GM12878 (cell line): ENCODE measurements around the gene NDUFV2.

ENCODE experiments used
- ASH2L ChIP-seq: fragments of 300-600, 200-600 bp; sonication (generic); IDR thresholded peaks from 2 replicates; pipeline ENCODE4 v1.6.1; 2017; ENCODE audit warnings: low read depth, mild to moderate bottlenecking, borderline replicate concordance
- BRCA1 ChIP-seq: IDR thresholded peaks from 2 replicates; pipeline ENCODE4 v1.6.1; 2011; ENCODE audit warnings: low read depth, low read length, improper control_type of control experiment
- CREB1 ChIP-seq: IDR thresholded peaks from 2 replicates; pipeline ENCODE4 v1.6.1; 2012; ENCODE audit warnings: low read depth, mild to moderate bottlenecking, inconsistent platforms
- CTCF ChIP-seq, 3 experiments: IDR thresholded peaks in 2 of 3; conservative IDR thresholded peaks in 1 of 3; 2 replicates each; pipeline ENCODE4 v1.5.1; 2011; ENCODE audit warnings: low read depth in 3 of 3, low read length in 3 of 3, mild to moderate bottlenecking in 3 of 3, control low read depth in 2 of 3, moderate library complexity in 2 of 3, inconsistent platforms in 1 of 3, mixed read lengths in 1 of 3; ENCODE audit not compliant: control insufficient read depth in 2 of 3, insufficient read depth in 1 of 3; ENCODE audit errors: extremely low read depth in 1 of 3
- EZH2 ChIP-seq: IDR thresholded peaks from 2 replicates; pipeline ENCODE4 v1.6.1; 2012; ENCODE audit warnings: low read depth, mild to moderate bottlenecking, control low read depth, inconsistent platforms, low read length, borderline replicate concordance; ENCODE audit not compliant: control insufficient read depth
- FOXM1 ChIP-seq: IDR thresholded peaks from 2 replicates; pipeline ENCODE4 v1.6.1; 2012; ENCODE audit warnings: low read depth, mild to moderate bottlenecking, inconsistent platforms, low read length, moderate library complexity
- MAX ChIP-seq: IDR thresholded peaks from 2 replicates; pipeline ENCODE4 v1.6.1; 2012; ENCODE audit warnings: low read depth, low read length, improper control_type of control experiment
- MXI1 ChIP-seq: fragments of 150-350 bp; IDR thresholded peaks from 2 replicates; pipeline ENCODE4 v1.6.1; 2011; ENCODE audit warnings: low read depth, mild to moderate bottlenecking, inconsistent platforms, low read length, improper control_type of control experiment
- NFIC ChIP-seq: IDR thresholded peaks from 2 replicates; pipeline ENCODE4 v1.6.1; 2012; ENCODE audit warnings: low read depth, mild to moderate bottlenecking, inconsistent platforms, low read length, moderate library complexity
- POLR2AphosphoS2 ChIP-seq: IDR thresholded peaks from 2 replicates; pipeline ENCODE4 v1.6.1; 2011; ENCODE audit warnings: low read depth, mild to moderate bottlenecking, low read length, improper control_type of control experiment, moderate library complexity
- POLR2AphosphoS5 ChIP-seq: IDR thresholded peaks from 2 replicates; pipeline ENCODE4 v1.6.1; 2011; ENCODE audit warnings: mild to moderate bottlenecking, low read length, inconsistent platforms

GRCh38 chr18:9096685-9097084 is 5.8 kb upstream of the NDUFV2 start:
- TF ChIP-seq CTCF (IDR thresholded peaks at IDR 0.05 in 2 of 3, conservative IDR thresholded peaks at IDR 0.05 in 1 of 3; ENCODE audit: control insufficient read depth in 2 of 3, extremely low read depth in 1 of 3, insufficient read depth in 1 of 3, low read depth in 3 of 3, low read length in 3 of 3), result no peak
- TF ChIP-seq CREB1, result no peak
- no peak for TF ChIP-seq POLR2AphosphoS5
- TF ChIP-seq NFIC, result no peak
- TF ChIP-seq POLR2AphosphoS2, result no peak
- TF ChIP-seq BRCA1, result no peak
- TF ChIP-seq FOXM1, result no peak
- no peak for TF ChIP-seq EZH2
- TF ChIP-seq ASH2L, result no peak
- no peak for TF ChIP-seq MXI1
- TF ChIP-seq MAX, result no peak
